Measurements from ENCODE around the gene FAM124A.

- TF ChIP-seq POLR2A (IDR thresholded peaks at IDR 0.05) = no peak
- no peak for TF ChIP-seq CTCF (IDR thresholded peaks at IDR 0.05 in 8 of 11, conservative IDR thresholded peaks at IDR 0.05 in 3 of 11)
Observed at GRCh38 chr13:51229101-51229719, 7.0 kb downstream of the FAM124A start.
